ENCODE data around the gene TAAR2. TPM values are rescaled to one million over a fixed set of nuclear protein-coding genes. Genes with fewer than 3 reads are reported as not detected.
"Not testable (repeated sequence)": the region's sequence is repeated elsewhere in the genome, so short reads cannot be mapped to it uniquely, and the experiment has no call there.

Gene TAAR2
- total and polyA plus RNA-seq, 11 donors = not detected

DNA sequence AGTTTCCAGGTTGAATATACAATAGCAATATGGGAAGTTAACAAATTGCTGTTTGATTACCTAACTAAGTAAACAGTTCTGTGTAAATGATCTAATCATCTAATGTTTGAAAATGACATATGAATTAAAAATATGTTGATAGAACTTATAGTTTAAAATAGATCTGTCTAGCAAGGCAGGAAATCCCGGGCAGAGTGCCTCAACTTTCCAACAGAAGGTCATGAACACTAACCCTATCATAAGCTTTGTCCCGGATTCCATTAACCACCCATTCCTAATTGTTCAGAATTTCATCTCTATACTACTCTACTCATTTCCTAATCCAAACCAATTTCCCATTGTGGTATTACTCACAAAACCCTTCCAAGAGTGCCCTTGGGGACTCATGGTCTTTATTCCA lies 24.8 kb upstream of the TAAR2 start:
- Histone ChIP-seq H3K9me3 (no peaks in the 10 kb centered on the region), H3K27me3 (no peaks in the 10 kb centered on the region), H3K4me3 (no peak overlapping the region), H3K4me1 (peaks cover 0 to 3% (median 0%) of the 10 kb centered on the region in 12 donors), H3K27ac (no peak overlapping the region), H3K36me3 (no peaks in the 10 kb centered on the region)
- WGBS, 4 donors = 56 to 62% (median 58%) methylated on average over 2 of the region's 2 CpGs
- intact Hi-C loops (cut with DNase I) = no loop called here
- DNase-seq (no peak), ATAC-seq (no peak)
- TF ChIP-seq POLR2A (IDR thresholded peaks at IDR 0.05) = no peak
- TF ChIP-seq, protein P1, sequence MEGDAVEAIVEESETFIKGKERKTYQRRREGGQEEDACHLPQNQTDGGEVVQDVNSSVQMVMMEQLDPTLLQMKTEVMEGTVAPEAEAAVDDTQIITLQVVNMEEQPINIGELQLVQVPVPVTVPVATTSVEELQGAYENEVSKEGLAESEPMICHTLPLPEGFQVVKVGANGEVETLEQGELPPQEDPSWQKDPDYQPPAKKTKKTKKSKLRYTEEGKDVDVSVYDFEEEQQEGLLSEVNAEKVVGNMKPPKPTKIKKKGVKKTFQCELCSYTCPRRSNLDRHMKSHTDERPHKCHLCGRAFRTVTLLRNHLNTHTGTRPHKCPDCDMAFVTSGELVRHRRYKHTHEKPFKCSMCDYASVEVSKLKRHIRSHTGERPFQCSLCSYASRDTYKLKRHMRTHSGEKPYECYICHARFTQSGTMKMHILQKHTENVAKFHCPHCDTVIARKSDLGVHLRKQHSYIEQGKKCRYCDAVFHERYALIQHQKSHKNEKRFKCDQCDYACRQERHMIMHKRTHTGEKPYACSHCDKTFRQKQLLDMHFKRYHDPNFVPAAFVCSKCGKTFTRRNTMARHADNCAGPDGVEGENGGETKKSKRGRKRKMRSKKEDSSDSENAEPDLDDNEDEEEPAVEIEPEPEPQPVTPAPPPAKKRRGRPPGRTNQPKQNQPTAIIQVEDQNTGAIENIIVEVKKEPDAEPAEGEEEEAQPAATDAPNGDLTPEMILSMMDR (IDR thresholded peaks at IDR 0.05) = no peak

DNA sequence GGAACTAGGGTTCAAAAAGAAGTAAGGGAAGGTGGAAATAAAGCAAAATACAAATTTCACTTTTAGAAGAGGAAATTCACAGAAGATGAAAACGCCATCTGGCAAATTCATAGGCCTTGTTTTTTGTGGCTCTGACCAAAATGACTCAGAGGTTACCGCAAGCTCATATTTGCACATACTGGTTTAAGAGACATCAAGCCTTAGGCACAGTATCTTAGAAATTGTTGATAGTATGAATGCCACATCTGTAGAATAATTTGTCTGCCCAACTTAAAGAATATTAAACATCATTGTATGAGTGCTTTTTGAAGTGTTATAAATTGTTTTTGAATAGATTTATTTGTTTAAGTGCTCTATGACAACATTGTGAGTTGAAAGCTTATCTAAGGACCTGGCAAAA lies 24.3 kb upstream of the TAAR2 start:
- WGBS, 4 donors = 54 to 58% (median 55%) methylated on average over 2 of the region's 2 CpGs
- Histone ChIP-seq H3K27ac (no peak overlapping the region), H3K4me3 (no peak overlapping the region), H3K36me3 (no peaks in the 10 kb centered on the region), H3K27me3 (no peaks in the 10 kb centered on the region), H3K9me3 (no peaks in the 10 kb centered on the region), H3K4me1 (peaks cover 0 to 3% (median 0%) of the 10 kb centered on the region in 12 donors)
- DNase-seq (no peak), ATAC-seq (no peak)
- intact Hi-C loops (cut with DNase I) = no loop called here
- no peak for TF ChIP-seq POLR2A (IDR thresholded peaks at IDR 0.05)
- TF ChIP-seq, protein P1 (IDR thresholded peaks at IDR 0.05) = no peak

DNA sequence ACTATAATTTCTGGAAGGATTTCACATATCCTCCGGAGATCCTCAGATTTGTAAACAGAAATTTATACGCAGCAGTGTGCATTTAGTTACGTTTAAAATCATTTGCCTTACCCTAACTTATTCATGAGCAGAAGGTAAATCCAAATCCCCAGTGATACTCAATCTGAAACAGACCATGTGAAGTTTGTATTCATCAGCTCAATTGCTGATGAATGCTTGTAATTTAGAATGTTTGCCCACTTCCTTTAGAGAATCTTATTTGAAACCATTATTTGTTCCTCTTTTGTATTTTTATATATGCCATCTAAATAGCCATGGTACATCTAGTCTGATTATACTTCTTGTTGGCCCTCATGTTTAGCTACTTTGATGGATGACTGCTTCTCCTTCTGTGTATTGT lies 19.5 kb upstream of the TAAR2 start:
- Histone ChIP-seq H3K4me1 (no peaks in the 10 kb centered on the region), H3K9me3 (no peaks in the 10 kb centered on the region), H3K4me3 (no peak overlapping the region), H3K27me3 (no peaks in the 10 kb centered on the region), H3K27ac (no peak overlapping the region), H3K36me3 (no peaks in the 10 kb centered on the region)
- WGBS, 4 donors = 85 to 89% (median 88%) methylated on average over 3 of the region's 3 CpGs
- intact Hi-C loops (cut with DNase I) = no loop called here
- no peak for ATAC-seq
- TF ChIP-seq, protein P1 (IDR thresholded peaks at IDR 0.05) = no peak
- no peak for TF ChIP-seq POLR2A (IDR thresholded peaks at IDR 0.05)
- DNase-seq = no peak

DNA sequence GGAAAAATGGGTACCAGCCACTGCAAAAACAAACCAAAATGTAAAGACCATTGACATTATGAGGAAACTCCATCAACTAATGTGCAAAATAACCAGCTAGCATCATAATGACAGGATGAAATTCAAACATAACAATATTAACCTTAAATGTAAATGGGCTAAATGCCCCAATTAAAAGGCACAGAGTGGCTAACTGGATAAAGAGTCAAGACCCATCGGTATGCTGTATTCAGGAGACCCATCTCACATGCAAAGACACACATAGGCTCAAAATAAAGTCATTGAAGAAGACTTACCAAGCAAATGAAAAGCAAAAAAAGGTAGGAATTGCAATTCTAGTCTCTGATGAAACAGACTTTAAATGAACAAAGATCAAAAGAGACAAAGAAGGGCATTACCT lies 13.1 kb upstream of the TAAR2 start:
- H3K27ac ChIP-seq; H3K36me3 ChIP-seq; intact Hi-C loops (cut with DNase I); ATAC-seq; H3K4me3 ChIP-seq; H3K9me3 ChIP-seq; DNase-seq; H3K4me1 ChIP-seq: not testable (repeated sequence)
- 78 to 92% (median 85%) methylated on average over 1 of the region's 1 CpG for WGBS, 4 donors
- H3K27me3 ChIP-seq = peaks cover 0 to 16% (median 0%) of the 10 kb centered on the region in 9 donors

DNA sequence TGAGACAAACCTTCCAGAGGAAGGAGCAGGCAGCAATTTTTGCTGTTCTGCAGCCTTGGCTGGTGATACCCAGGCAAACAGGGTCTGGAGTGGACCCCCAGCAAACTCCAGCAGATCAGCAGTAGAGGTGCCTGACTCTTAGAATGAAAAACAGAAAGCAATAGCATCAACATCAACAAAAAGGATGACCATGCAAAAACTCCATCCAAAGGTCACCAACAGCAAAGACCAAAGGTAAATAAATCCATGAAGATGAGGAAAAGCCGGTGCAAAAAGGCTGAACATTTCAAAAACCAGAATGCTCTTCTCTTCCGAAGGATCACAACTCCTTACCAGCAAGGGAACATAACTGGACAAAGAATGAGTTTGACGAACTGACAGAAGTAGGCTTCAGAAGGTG lies 11.8 kb upstream of the TAAR2 start:
- intact Hi-C loops (cut with DNase I); H3K4me3 ChIP-seq; H3K36me3 ChIP-seq; H3K9me3 ChIP-seq; H3K27ac ChIP-seq; H3K4me1 ChIP-seq; ATAC-seq; DNase-seq: not testable (repeated sequence)
- H3K27me3 ChIP-seq = peaks cover 0 to 16% (median 0%) of the 10 kb centered on the region in 9 donors
- 77 to 89% (median 85%) methylated on average over 3 of the region's 3 CpGs for WGBS, 4 donors

DNA sequence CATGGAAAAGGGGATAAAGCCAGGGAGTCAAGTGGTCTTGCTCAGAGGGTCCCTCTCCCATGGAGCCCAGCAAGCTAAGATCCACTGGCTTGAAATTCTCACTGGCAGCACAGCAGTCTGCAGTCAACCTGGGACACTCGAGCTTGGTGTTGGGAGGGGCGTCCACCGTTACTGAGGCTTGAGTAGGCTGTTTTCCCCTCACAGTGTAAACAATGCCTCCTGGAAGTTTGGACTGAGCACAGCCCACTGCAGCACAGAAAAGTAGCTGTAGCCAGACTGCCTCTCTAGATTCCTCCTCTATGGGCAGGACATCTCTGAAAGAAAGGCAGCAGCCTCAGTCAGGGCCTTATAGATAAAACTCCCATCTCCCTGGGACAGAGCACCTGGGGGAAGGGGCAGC lies 11.2 kb upstream of the TAAR2 start:
- peaks cover 0 to 16% (median 0%) of the 10 kb centered on the region in 9 donors for H3K27me3 ChIP-seq
- H3K4me3 ChIP-seq; H3K27ac ChIP-seq; H3K36me3 ChIP-seq; intact Hi-C loops (cut with DNase I); ATAC-seq; H3K4me1 ChIP-seq; DNase-seq; H3K9me3 ChIP-seq: not testable (repeated sequence)
- 40 to 53% (median 48%) methylated on average over 3 of the region's 3 CpGs for WGBS, 4 donors
